ENCODE data around the gene GPC2.
A peak's percentile ranks its signal among the peaks of the same experiment; 100 is the strongest.

Gene GPC2

DNA sequence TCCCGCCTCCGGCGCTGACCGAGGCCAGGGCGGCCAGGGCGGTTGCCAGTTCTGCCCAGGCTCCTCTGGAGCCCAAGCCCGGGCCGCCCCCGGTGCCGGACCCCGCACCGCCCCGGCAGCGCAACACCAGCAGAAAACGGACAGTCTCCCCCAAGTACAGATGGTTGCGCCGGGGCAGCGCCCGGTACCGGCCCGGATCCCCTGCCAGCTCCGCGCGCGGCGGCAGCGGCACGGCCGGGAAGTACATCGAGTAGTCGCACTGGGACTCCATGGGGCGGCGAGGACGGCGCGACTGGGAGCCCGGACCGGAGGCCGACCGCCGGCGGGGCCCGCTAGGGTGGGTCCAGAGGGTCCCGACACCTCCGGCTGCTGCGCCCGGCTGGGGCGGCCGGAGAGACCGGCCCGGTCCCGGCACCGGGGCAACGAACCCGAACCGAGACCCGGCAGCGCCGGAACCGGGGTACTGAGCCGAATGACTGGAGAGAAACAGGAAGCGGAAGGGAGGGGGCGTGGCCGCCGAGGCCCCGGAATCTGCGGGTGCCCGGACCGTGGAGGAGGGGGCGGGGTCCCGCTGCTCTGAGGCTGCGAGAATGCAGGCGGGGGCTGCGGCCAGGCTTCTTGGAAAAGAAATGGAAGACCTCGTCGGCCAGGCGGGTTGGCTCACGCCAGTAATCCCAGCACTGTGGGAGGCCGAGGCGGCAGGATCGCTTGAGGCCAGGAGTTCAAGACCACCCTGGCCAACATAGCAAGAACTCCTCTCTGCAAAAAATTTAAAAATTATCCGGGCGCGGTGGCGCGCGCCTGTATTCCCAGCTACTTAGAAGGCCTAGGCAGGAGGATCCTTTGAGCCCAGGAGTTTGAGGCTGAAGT, 18.7 kb downstream of the GPC2 start, which contains the start of gene TRAPPC14:
TSS of gene TRAPPC14 (minus strand) at position 495 of the 870 bp plus-strand sequence. CDS start at position 271, 224 bp downstream.
- peak; percentile 81 for DNase-seq
- Histone ChIP-seq H3K4me3 (ENCODE audit: low read depth, low read length) (peak within 1 kb of the TSS; percentile 64), H3K27ac (peak within 1 kb of the TSS; percentile 39), H3K36me3 (replicated peaks) (peaks cover 35% of the 10 kb centered on the region), H3K27me3 (replicated peaks) (no peaks in the 10 kb centered on the region)
- TF ChIP-seq, protein P1, sequence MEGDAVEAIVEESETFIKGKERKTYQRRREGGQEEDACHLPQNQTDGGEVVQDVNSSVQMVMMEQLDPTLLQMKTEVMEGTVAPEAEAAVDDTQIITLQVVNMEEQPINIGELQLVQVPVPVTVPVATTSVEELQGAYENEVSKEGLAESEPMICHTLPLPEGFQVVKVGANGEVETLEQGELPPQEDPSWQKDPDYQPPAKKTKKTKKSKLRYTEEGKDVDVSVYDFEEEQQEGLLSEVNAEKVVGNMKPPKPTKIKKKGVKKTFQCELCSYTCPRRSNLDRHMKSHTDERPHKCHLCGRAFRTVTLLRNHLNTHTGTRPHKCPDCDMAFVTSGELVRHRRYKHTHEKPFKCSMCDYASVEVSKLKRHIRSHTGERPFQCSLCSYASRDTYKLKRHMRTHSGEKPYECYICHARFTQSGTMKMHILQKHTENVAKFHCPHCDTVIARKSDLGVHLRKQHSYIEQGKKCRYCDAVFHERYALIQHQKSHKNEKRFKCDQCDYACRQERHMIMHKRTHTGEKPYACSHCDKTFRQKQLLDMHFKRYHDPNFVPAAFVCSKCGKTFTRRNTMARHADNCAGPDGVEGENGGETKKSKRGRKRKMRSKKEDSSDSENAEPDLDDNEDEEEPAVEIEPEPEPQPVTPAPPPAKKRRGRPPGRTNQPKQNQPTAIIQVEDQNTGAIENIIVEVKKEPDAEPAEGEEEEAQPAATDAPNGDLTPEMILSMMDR (IDR thresholded peaks at IDR 0.05; ENCODE audit: low read depth, low read length, missing control alignments): no peak
- in situ Hi-C loops (cut with HindIII; ENCODE audit: low pct_ligation_motif_present, low sequenced_read_pairs): no loop called here

DNA sequence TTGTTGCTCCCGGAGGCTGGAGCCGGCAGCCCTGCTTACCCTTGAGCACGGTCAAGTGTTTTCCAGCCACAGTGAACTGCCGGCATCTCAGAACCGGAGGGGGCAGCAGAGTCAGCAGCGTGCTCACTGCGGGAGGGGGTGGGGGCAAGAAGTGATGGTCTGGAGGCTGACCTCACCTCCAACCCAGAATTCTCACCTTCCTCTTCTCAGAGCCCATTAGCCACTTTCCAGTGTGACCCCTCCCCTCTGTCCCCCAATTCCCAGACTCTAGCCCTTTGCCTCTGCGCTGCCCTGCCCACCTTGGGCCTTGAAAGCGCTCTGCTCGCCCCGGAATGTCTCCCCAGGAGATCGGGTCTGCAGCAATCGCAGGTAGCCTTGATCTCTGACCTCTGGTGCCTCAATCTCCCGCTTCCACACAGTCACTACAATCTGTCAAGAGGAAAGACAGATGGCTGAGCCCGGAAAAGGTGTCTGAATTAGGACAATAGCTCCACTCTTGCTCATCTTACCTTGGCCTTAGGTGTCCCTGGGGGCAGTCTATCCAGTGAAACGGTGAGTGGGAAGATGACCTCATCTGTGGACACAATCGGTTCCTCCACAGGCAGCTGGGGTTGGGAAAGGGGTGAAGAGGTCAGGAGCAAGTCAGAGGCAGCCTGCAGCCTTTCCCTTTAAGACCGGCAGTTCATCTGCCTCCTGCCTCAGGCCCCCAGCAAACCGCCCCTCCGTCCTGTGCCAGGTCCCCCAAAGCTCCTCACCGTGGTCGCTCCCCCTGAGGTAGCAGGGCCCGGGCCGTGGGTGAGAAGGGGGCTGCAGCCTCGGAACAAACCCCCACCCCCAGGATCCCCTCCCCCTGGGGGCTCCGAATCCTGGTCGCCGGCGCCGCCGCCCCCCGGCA, 19.6 kb downstream of the GPC2 start:
- Histone ChIP-seq H3K4me3 (ENCODE audit: low read depth, low read length) (peak overlapping the region; percentile 64), H3K36me3 (replicated peaks) (peaks cover 39% of the 10 kb centered on the region), H3K27ac (peak overlapping the region; percentile 39), H3K27me3 (replicated peaks) (no peaks in the 10 kb centered on the region)
- no peak for DNase-seq
- TF ChIP-seq, protein P1 (IDR thresholded peaks at IDR 0.05; ENCODE audit: low read depth, low read length, missing control alignments): peak; percentile 59
- in situ Hi-C loops (cut with HindIII; ENCODE audit: low pct_ligation_motif_present, low sequenced_read_pairs): no loop called here

DNA sequence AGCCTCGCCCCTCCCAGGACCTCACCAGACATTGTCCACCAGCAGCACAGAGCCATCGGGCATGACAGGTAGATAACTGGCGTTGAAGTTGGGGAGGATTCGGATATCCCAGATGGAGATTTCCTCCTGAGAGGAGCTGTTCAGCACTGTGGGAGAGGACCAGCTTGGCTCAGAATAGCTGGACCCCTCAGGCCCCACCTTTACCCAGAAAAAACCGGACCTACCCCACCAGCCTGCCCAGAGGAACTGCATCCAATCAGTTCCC, 20.2 kb downstream of the GPC2 start:
- peaks cover 39% of the 10 kb centered on the region for H3K36me3 ChIP-seq (replicated peaks)
- in situ Hi-C loops (cut with HindIII; ENCODE audit: low pct_ligation_motif_present, low sequenced_read_pairs): no loop called here
- no peaks in the 10 kb centered on the region for H3K27me3 ChIP-seq (replicated peaks)
- DNase-seq: no peak
- no peak overlapping the region for H3K27ac ChIP-seq
- H3K4me3 ChIP-seq (ENCODE audit: low read depth, low read length): peak overlapping the region; percentile 64
- TF ChIP-seq, protein P1 (IDR thresholded peaks at IDR 0.05; ENCODE audit: low read depth, low read length, missing control alignments): no peak

DNA sequence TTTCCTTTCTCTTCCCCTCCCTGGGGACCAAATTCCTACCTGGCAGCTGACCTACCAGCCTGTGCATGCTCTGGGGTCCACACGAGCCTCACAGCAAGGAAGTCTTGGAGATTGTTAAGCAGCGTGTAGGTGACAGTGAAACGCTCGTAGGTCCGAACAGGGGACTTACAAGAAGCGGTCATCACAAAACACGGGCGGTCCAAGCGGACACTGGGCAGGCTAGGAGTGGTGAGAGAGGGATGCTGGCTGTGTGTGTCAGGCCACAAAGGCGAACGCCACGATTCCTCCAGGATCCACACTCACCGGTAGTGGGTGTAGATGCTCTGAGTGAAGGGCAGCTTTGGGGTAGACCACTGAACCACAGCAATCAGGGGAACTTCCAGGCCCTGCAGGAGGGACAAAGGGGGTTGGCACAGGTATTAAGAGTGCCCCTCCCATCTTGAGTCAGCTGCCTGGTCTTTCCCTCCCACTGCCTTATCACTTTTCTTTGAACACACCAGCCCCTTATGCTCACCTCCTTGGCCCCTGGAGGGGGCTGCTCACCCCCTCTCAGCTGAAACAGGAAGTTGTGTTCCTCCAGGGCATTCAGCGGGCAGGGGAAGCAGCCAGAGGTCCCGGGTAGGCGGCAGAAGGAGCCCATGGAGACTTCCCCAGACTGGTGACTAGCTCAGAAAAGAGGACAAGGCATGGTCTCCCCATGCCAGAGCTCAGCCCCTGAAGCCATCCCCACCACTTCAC, 20.7 kb downstream of the GPC2 start:
- in situ Hi-C loops (cut with HindIII; ENCODE audit: low pct_ligation_motif_present, low sequenced_read_pairs): no loop called here
- H3K27me3 ChIP-seq (replicated peaks): no peaks in the 10 kb centered on the region
- DNase-seq: no peak
- peaks cover 39% of the 10 kb centered on the region for H3K36me3 ChIP-seq (replicated peaks)
- TF ChIP-seq, protein P1 (IDR thresholded peaks at IDR 0.05; ENCODE audit: low read depth, low read length, missing control alignments): no peak
- H3K27ac ChIP-seq: no peak overlapping the region
- peak overlapping the region; percentile 64 for H3K4me3 ChIP-seq (ENCODE audit: low read depth, low read length)

DNA sequence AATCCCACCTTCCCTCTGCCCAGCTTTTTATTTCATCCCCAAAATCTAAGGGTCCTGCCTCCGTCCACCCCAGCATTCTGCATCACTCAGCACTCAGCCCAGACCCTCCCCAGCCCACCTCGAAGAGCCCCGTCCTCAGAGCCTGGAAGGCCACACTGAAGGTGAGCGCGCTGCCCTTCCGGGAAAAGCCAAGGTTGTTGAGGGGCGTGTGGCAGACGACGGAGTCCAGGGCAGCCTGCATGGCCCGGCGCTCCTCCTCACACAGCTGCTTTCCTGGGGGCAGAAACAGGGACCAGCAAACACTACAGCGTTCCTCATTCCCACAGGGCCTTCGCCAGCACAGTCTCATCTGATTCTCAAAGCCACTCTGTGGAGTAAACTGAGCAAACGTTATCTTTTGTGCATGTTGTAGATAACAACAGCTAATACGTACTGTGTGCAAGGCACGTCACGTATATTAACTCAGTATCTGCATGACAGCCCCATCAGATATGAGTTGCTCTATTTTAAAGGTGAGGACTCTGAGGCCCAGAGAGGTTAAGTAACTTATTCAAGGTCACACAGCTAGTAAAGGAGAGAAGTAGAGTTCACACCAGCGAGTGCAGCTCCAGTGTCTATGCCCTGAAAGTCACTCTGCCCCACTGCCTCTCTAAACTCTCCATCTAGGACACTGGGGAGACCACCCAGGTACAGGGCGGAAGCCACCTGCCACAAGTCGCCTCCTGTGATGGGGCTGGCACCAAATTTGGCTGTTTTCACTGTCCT, 21.4 kb downstream of the GPC2 start:
- no peak overlapping the region for H3K4me3 ChIP-seq (ENCODE audit: low read depth, low read length)
- DNase-seq: no peak
- in situ Hi-C loops (cut with HindIII; ENCODE audit: low pct_ligation_motif_present, low sequenced_read_pairs): no loop called here
- H3K36me3 ChIP-seq (replicated peaks): peaks cover 39% of the 10 kb centered on the region
- H3K27ac ChIP-seq: no peak overlapping the region
- TF ChIP-seq, protein P1 (IDR thresholded peaks at IDR 0.05; ENCODE audit: low read depth, low read length, missing control alignments): no peak
- H3K27me3 ChIP-seq (replicated peaks): no peaks in the 10 kb centered on the region
